Epithelial cell of proximal tubule (primary cell): ENCODE measurements around the gene MMP24. TPM values are rescaled to one million over a fixed set of nuclear protein-coding genes. Genes with fewer than 3 reads are reported as not detected.

Source experiments
- DNase-seq: peaks from one replicate; pipeline ENCODE4 v3.0.0-alpha.2; 2011; ENCODE audit warnings: low read depth
- H3K4me3 ChIP-seq: 2 replicates; pipeline ENCODE4 v1.5.1; 2011; ENCODE audit warnings: low read depth, mild to moderate bottlenecking, low read length
- CTCF ChIP-seq: conservative IDR thresholded peaks from 2 replicates; pipeline ENCODE4 v1.5.1; 2012; ENCODE audit warnings: low read depth, mild to moderate bottlenecking, low read length
- total RNA-seq: library from RNA; depleted of rRNA; stranded (reverse); fragments of >200 nt; gene quantifications from 2 replicates; pipeline ENCODE4 v1.2.3, GENCODE V29; 2015

The MMP24 gene
- total RNA-seq, 1 donor from 2014 or later, result 12.2 TPM

GRCh38 chr20:35297155-35297554 lies 70.7 kb downstream of the MMP24 start:
- TF ChIP-seq CTCF, result no peak
- no peak for DNase-seq
- no peak overlapping the region for H3K4me3 ChIP-seq

- no peak for DNase-seq
- TF ChIP-seq CTCF, result no peak
- no peak overlapping the region for H3K4me3 ChIP-seq
Measured at GRCh38 chr20:35297740-35298139, 71.2 kb downstream of the MMP24 start.

- H3K4me3 ChIP-seq, result no peak overlapping the region
- DNase-seq, result no peak
- no peak for TF ChIP-seq CTCF
Measured at GRCh38 chr20:35298264-35298663, 71.8 kb downstream of the MMP24 start.

- no peak for TF ChIP-seq CTCF
- H3K4me3 ChIP-seq, result no peak overlapping the region
- no peak for DNase-seq
Measured at GRCh38 chr20:35299780-35300179, 73.3 kb downstream of the MMP24 start.

- TF ChIP-seq CTCF, result no peak
- no peak overlapping the region for H3K4me3 ChIP-seq
- DNase-seq, result no peak
Measured at GRCh38 chr20:35300469-35301262, 74.2 kb downstream of the MMP24 start.

GRCh38 chr20:35301426-35301825 lies 74.9 kb downstream of the MMP24 start:
- H3K4me3 ChIP-seq, result no peak overlapping the region
- no peak for TF ChIP-seq CTCF
- DNase-seq, result no peak
